Skeletal muscle satellite cell (primary cell): ENCODE results near the gene IL12RB2.
A peak's percentile ranks its signal among the peaks of the same experiment; 100 is the strongest.
"Not testable (repeated sequence)": the region's sequence is repeated elsewhere in the genome, so short reads cannot be mapped to it uniquely, and the experiment has no call there.

Experiments used
- H3K27me3 ChIP-seq: 2 replicates; pipeline ENCODE4 v1.7.0; 2013; ENCODE audit warnings: low read length; ENCODE audit not compliant: control insufficient read depth, insufficient read depth
- H3K36me3 ChIP-seq: 2 replicates; pipeline ENCODE4 v1.7.0; 2013; ENCODE audit warnings: mild to moderate bottlenecking, control low read depth, low read length; ENCODE audit not compliant: insufficient read depth
- H3K4me1 ChIP-seq: 2 replicates; pipeline ENCODE4 v1.7.0; 2013; ENCODE audit warnings: low read length; ENCODE audit not compliant: control insufficient read depth, insufficient read depth
- H3K4me2 ChIP-seq: 2 replicates; pipeline ENCODE4 v1.7.0; 2013; ENCODE audit warnings: mild to moderate bottlenecking, low read length
- H3K4me3 ChIP-seq: 2 replicates; pipeline ENCODE4 v1.7.0; 2013; ENCODE audit warnings: low read length
- H3K9ac ChIP-seq: 2 replicates; pipeline ENCODE4 v1.7.0; 2013; ENCODE audit warnings: mild to moderate bottlenecking, low read depth, low read length, moderate library complexity
- H3K9me3 ChIP-seq: replicated peaks from 2 replicates; pipeline ENCODE4 v1.7.0; 2013; ENCODE audit warnings: mild to moderate bottlenecking, control low read depth, low read length

Gene IL12RB2

DNA sequence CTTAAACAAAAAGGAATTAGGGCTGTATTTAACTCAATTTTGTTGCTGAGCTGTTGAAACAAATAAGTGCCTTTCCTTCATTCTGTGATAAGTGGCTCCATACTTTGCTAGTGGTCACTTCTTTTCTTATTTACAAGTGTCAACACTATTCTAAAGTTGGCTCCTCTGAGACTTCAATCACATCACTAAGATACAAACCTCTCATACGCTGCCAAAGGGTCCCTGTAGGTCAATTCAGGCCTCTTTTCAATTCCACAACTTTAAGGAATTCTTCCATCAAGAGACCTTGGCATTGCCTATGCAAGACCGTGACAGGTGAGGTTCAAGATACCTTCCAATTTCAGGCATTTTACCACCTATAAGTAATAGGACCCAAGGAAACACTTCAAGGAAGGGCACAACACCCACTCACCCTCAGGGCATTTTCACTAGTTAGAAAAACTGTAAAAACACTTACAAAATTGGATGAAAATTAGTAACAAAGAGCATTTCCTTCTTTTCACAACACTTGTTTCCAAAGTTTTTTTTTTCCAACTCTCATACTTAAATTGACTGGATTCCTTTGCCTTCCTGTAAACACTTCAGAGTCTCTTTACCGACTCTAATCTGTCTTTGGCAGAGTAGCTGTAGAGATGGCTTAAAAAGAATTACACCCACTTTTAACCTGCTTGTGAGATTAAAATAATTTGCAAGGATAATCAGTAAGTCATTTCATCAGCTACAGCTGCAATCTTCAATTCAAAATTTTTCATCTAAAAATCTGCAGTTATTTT is 98.0 kb downstream of the IL12RB2 start:
- peaks cover 4% of the 10 kb centered on the region for H3K4me1 ChIP-seq
- H3K36me3 ChIP-seq = peaks cover 29% of the 10 kb centered on the region
- H3K9ac ChIP-seq = no peak overlapping the region
- no peaks in the 10 kb centered on the region for H3K9me3 ChIP-seq
- H3K4me3 ChIP-seq = no peak overlapping the region
- no peaks in the 10 kb centered on the region for H3K27me3 ChIP-seq
- H3K4me2 ChIP-seq = no peak overlapping the region

DNA sequence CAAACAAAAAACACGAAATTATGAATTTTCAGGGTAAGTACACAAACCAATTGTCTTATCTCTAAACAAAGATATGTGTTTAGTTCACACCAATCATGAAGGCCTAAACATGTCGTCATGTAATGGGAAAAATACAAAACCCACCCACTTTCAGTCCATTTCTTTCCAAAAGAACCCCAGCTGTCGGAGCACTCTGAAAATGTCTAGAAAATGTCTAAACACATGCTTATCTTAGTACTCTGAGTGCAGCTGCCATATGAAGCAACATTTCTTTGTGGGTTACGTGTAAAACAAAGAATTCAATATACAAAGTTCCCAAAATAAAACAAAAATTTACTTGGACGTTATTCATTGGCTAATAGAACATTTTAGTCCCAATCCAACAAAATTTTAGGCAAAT is 99.8 kb downstream of the IL12RB2 start:
- Histone ChIP-seq H3K9ac (no peak overlapping the region), H3K27me3 (no peaks in the 10 kb centered on the region), H3K4me3 (no peak overlapping the region), H3K4me1 (peaks cover 4% of the 10 kb centered on the region), H3K9me3 (no peaks in the 10 kb centered on the region), H3K36me3 (peaks cover 41% of the 10 kb centered on the region), H3K4me2 (no peak overlapping the region)

DNA sequence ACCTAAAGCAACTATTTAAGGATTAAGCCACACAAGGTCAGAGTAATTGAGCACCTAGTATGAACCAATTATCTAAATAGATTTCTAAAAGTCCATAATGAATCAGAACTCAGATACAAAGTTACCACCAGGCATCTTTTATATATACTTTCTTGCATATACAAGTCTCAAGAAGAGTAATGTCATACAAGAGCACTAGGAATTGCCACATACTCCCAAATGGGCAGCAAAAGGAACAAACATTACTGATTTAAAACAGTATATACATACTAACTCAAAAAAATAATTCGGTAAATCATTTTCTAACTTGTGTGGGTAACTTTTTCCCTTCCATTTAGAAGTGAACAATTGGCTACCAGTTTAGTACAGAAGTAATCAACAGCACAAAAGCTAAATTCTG is 100.5 kb downstream of the IL12RB2 start:
- no peak overlapping the region for H3K4me2 ChIP-seq
- no peak overlapping the region for H3K9ac ChIP-seq
- peaks cover 44% of the 10 kb centered on the region for H3K36me3 ChIP-seq
- H3K27me3 ChIP-seq = no peaks in the 10 kb centered on the region
- H3K9me3 ChIP-seq = no peaks in the 10 kb centered on the region
- H3K4me1 ChIP-seq = peaks cover 4% of the 10 kb centered on the region
- H3K4me3 ChIP-seq = no peak overlapping the region

DNA sequence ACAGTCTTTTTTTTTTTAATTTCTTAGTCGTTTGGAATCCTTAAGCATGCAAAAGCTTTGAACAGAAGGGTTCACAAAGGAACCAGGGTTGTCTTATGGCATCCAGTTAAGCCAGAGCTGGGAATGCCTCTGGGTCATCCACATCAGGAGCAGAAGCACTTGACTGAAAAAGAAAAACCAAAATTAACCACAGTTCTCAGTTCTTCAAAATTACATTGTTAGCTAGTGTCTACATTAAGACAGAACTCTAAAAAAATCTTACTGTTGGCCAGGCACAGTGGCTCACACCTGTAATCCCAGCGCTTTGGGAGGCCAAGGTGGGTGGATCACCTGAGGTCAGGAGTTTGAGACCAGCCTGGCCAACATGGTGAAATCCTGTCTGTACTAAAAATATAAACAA is 105.4 kb downstream of the IL12RB2 start:
- H3K4me2 ChIP-seq, H3K9ac ChIP-seq, H3K27me3 ChIP-seq, H3K4me3 ChIP-seq, H3K4me1 ChIP-seq, H3K9me3 ChIP-seq: not testable (repeated sequence)
- H3K36me3 ChIP-seq = peaks cover 73% of the 10 kb centered on the region

DNA sequence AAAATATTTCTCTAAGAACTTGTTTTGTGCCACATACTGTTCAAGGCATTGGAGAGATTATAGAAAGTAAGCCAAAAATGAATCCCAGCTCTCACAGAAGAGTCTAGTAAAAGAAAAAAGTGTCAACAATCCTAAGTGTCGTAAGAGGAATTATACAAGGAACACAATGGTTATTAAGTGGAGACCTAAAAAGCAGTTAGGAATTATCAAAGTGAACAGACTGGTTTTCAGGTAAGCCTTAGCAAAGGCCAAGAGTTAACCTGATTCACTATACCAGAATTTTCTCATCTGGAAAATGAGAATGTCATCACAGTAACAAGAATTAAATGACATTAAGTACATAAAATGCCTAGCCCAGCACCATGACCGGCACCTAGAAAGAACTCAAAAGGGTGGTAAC is 106.9 kb downstream of the IL12RB2 start:
- no peaks in the 10 kb centered on the region for H3K9me3 ChIP-seq
- no peak overlapping the region for H3K4me3 ChIP-seq
- no peaks in the 10 kb centered on the region for H3K4me1 ChIP-seq
- peaks cover 88% of the 10 kb centered on the region for H3K36me3 ChIP-seq
- H3K27me3 ChIP-seq = no peaks in the 10 kb centered on the region
- H3K9ac ChIP-seq = no peak overlapping the region
- no peak overlapping the region for H3K4me2 ChIP-seq

DNA sequence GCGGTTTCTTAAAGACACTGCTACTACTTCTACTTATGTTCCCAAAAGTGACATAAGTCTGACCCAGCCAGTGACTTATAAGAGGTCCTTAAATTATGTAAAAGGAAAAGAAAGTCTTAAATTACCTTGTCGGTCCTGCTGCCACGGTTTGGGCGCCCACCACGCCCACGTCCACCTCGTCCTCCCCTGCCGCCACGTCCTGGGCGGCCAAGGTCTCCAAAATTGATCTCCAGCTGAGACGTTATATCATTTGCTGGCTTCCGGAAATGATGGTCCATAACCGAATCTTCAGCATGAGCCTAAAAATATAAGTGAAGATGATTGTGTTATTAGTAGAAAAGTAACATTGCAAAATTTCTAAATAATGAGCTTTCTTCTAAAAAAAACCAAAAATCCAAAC is 107.4 kb downstream of the IL12RB2 start:
- H3K36me3 ChIP-seq = peaks cover 90% of the 10 kb centered on the region
- no peaks in the 10 kb centered on the region for H3K27me3 ChIP-seq
- H3K4me3 ChIP-seq = no peak overlapping the region
- no peaks in the 10 kb centered on the region for H3K4me1 ChIP-seq
- no peak overlapping the region for H3K4me2 ChIP-seq
- H3K9me3 ChIP-seq = no peaks in the 10 kb centered on the region
- H3K9ac ChIP-seq = no peak overlapping the region

DNA sequence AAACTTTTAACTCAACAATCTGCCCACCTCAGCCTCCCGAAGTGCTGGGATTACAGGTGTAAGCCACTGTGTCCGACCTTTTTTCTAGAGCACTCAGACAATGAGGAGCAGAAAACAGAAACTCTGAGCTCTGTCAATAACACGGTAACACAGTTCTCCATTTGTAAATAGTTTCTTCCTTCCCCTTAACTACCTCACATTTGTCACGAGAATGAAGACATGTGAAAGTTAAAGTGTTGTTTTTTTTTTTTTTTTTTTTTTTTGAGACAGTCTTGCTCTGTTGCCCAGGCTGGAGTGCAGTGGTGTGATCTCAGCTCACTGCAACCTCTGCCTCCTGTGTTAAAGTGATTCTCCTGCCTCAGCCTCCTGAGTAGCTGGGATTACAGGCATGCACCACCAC is 110.1 kb downstream of the IL12RB2 start:
- not testable (repeated sequence) for H3K4me3 ChIP-seq, H3K9me3 ChIP-seq, H3K4me1 ChIP-seq, H3K4me2 ChIP-seq, H3K9ac ChIP-seq, H3K27me3 ChIP-seq
- H3K36me3 ChIP-seq = peaks cover 95% of the 10 kb centered on the region

DNA sequence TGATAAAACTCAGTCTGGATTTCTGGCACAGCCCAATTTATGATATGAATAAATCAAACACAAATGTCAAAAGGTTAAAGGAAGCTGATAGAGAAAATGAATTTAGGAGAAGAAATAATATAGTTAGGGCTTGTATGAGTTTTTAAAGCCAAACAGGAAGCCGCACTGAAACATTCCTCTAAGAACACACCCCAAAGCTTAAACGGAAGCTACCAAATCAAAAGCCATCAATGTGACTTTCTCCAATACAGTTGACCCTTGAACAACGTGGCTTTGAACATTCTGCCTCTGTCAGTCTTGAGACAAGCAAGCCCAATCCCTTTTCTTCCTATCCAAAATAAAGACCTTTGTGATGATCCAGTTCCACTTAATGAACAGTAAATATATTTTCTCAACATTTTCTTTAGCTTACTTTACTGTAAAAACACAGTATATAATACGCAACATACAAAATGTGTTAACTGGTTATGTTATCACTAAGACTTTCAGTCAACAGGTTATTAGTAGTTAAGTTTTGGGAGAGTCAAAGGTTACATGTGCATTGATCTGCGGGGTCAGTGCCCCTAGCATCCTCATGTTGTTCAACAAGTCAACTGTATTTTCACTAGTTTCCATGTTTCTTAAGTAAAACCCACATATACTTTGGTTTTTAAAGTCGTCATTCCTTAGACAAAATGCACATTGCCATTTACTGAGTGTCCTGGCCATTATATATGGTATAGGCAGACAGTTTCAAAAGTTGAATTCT is 111.3 kb downstream of the IL12RB2 start:
- Histone ChIP-seq H3K9me3 (no peaks in the 10 kb centered on the region), H3K27me3 (no peaks in the 10 kb centered on the region), H3K4me3 (no peak overlapping the region), H3K4me2 (no peak overlapping the region), H3K9ac (no peak overlapping the region), H3K36me3 (peaks cover 93% of the 10 kb centered on the region), H3K4me1 (no peaks in the 10 kb centered on the region)

DNA sequence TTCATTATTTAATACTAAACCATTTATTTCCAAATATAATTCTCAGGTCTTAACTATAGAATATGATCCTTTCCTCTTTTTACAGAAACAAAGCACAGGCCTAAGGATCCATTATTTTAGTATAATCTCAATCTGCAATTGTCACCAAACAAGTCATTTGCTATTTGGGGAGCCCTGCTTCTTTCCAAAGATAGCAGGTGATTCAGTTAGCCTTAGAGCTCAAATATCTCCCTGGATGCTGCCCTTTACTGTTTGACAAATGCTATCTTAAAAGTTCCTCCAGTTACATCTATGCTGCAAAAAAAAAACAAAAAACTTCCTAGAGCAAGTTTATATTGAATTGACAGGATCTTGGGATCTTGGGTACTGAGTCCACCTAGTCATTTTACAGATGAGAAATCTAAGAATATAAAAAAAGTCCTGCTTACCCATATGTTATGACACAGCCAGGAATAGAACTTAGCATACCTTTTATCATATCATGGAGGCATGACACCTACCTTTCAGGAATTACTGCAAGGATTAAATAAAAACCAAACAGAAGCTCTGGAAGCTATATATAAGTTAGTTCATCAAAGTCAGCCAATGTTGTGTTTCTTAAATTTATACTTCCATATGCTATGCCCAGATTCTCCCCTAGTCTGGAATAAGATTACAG is 113.3 kb downstream of the IL12RB2 start:
- Histone ChIP-seq H3K36me3 (peaks cover 92% of the 10 kb centered on the region), H3K9ac (no peak overlapping the region)

DNA sequence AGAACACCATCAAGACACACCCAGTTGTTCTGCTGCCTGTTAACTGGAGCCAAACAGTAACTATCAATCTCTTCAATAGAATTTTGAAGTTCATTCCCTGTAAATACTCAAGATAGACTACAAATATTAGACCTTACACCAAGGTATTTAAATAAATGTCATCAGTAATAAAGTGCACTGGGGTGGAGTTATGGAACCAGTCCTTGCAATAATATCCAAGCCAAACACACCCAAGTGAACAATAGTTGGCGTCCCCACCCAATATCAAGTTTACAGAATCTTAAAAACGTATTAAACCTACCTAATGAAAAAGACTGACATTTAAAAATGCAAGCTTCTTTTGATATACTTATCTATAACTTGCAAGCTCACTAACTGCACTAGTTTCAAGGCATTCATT is 119.8 kb downstream of the IL12RB2 start:
- Histone ChIP-seq H3K27me3 (no peaks in the 10 kb centered on the region), H3K36me3 (peaks cover 43% of the 10 kb centered on the region), H3K9ac (peak overlapping the region; percentile 96), H3K4me1 (peaks cover 11% of the 10 kb centered on the region), H3K4me3 (peak overlapping the region; percentile 91), H3K9me3 (no peaks in the 10 kb centered on the region), H3K4me2 (peak overlapping the region; percentile 85)

More for the DNA sequence above, 113.3 kb downstream of the IL12RB2 start:
- Histone ChIP-seq H3K9me3 (no peaks in the 10 kb centered on the region), H3K4me2 (no peak overlapping the region), H3K4me1 (peaks cover 1% of the 10 kb centered on the region), H3K27me3 (no peaks in the 10 kb centered on the region), H3K4me3 (no peak overlapping the region)

DNA sequence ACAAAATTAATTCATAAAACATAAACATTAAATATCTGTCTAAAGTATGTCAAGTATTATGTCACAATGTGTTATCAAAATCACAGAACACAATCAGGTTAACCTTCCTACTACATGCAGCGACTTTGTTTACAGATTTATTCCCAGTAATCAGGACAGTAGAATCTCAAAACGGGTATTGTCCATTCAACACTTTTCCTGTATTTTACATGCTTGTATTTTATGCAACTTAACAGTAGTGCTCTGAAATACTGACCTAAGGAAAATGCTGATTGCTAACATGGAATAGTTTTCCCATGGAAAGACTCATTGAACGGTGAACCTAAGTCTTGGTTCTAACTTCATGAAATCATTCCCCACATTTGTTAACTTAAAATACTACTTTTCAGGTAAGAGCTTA is 120.3 kb downstream of the IL12RB2 start:
- Histone ChIP-seq H3K9ac (peak overlapping the region; percentile 96), H3K4me1 (peaks cover 11% of the 10 kb centered on the region), H3K27me3 (no peaks in the 10 kb centered on the region), H3K4me3 (peak overlapping the region; percentile 91), H3K36me3 (peaks cover 41% of the 10 kb centered on the region), H3K4me2 (peak overlapping the region; percentile 85), H3K9me3 (no peaks in the 10 kb centered on the region)
